ENCODE results near the gene RHO. TPM values are rescaled to one million over a fixed set of nuclear protein-coding genes. Genes with fewer than 3 reads are reported as not detected.

The RHO gene
- total RNA-seq, 1 experiment from 2014 or later, result not detected

- Histone ChIP-seq H2AFZ (ENCODE audit: low read depth, low read length, poor library complexity, severe bottlenecking) (no peak overlapping the region), H4K20me1 (ENCODE audit: insufficient read depth) (no peaks in the 10 kb centered on the region), H3K4me1 (ENCODE audit: control insufficient read depth in 1 of 2, insufficient read depth in 2 of 2, low read length in 2 of 2) (no peaks in the 10 kb centered on the region), H3K36me3 (ENCODE audit: control insufficient read depth in 1 of 2, insufficient read depth in 2 of 2, low read length in 2 of 2) (no peaks in the 10 kb centered on the region; a peak in 1 of 4 replicates), H3K27me3 (ENCODE audit: insufficient read depth, low read length) (no peaks in the 10 kb centered on the region), H3K9me3 (ENCODE audit: control insufficient read depth in 1 of 2, insufficient read depth in 1 of 2, low read depth in 1 of 2, low read length in 2 of 2) (no peaks in the 10 kb centered on the region), H3K27ac (ENCODE audit: low read depth, low read length) (no peak overlapping the region), H3K9ac (ENCODE audit: low read length) (no peak overlapping the region), H3K4me2 (ENCODE audit: low read length) (no peak overlapping the region), H3K79me2 (ENCODE audit: insufficient read depth, low read length) (no peaks in the 10 kb centered on the region), H3K4me3 (replicated peaks in 1 of 2; ENCODE audit: low read depth in 1 of 2, low read length in 2 of 2) (no peak overlapping the region), H3K9me2 (ENCODE audit: insufficient read depth) (no peaks in the 10 kb centered on the region)
- ATAC-seq, result no peak
- RAD21 ChIA-PET (ENCODE audit: low non-redundant PET in 1 of 2, low total read pairs in 2 of 2, uncharacterized antibody in 2 of 2, unreplicated experiment in 2 of 2), result no interaction called here
- TF ChIP-seq YY1 (IDR thresholded peaks at IDR 0.05; ENCODE audit: extremely low read depth, insufficient replicate concordance, low read depth, low read length) (no peak), SP1 (IDR thresholded peaks at IDR 0.05; ENCODE audit: low read depth) (no peak), FOSL1 (IDR thresholded peaks at IDR 0.05; ENCODE audit: low read depth) (no peak), SRF (IDR thresholded peaks at IDR 0.05; ENCODE audit: low read depth) (no peak), ZNF274 (IDR thresholded peaks at IDR 0.05; ENCODE audit: low read depth, low read length) (no peak), EZH2phosphoT487 (IDR thresholded peaks at IDR 0.05; ENCODE audit: borderline replicate concordance) (no peak), SIN3A (IDR thresholded peaks at IDR 0.05; ENCODE audit: low read depth) (no peak), CBX3 (IDR thresholded peaks at IDR 0.05; ENCODE audit: low read depth) (no peak), EZH2 (IDR thresholded peaks at IDR 0.05) (no peak), JUND (IDR thresholded peaks at IDR 0.05) (no peak), CEBPB (IDR thresholded peaks at IDR 0.05; ENCODE audit: low read depth) (no peak), ATF3 (IDR thresholded peaks at IDR 0.05) (no peak), CTCF (IDR thresholded peaks at IDR 0.05 in 2 of 3, conservative IDR thresholded peaks at IDR 0.05 in 1 of 3; ENCODE audit: borderline replicate concordance in 1 of 3, insufficient read depth in 1 of 3, low read depth in 2 of 3, low read length in 2 of 3) (no peak), ZFX (IDR thresholded peaks at IDR 0.05) (no peak)
- no TSS peak for BruUV-seq (replicated peaks)
- DNase-seq (ENCODE audit: low read depth, low spot score), result no peak
- CTCF ChIA-PET, result no interaction called here
- POLR2A ChIA-PET, result no interaction called here
- intact Hi-C loops (cut with micrococcal nuclease), result no loop called here
Observed at GRCh38 chr3:129562803-129563202, 34.4 kb downstream of the RHO start.

Data from HCT116 (cell line).